Lung (tissue), 12 donors: ENCODE data around the gene SNTB2. TPM values are rescaled to one million over a fixed set of nuclear protein-coding genes. Genes with fewer than 3 reads are reported as not detected.

Experiments
- ATAC-seq: fragments of 200-7000 bp; cut with Tn5 transposase; one replicate; pipeline ENCODE4 v1.9.1; 2020; ENCODE audit warnings: moderate number of reproducible peaks; ENCODE audit not compliant: insufficient read depth, low FRiP score
- DNase-seq, 3 donors: peaks; one replicate each; pipeline ENCODE4 v3.0.0-alpha.2; 2013 to 2017
- H3K27ac ChIP-seq, 2 donors: one replicate each; pipeline ENCODE4 v1.5.1; 2013; ENCODE audit warnings: mild to moderate bottlenecking in 2 of 2, moderate library complexity in 2 of 2, control low read depth in 1 of 2, inconsistent platforms in 1 of 2, low read depth in 1 of 2, low read length in 1 of 2
- H3K27me3 ChIP-seq, 3 donors: one replicate each; pipeline ENCODE4 v1.5.1; 2013; ENCODE audit warnings: low read length in 2 of 3; ENCODE audit not compliant: control insufficient read depth in 3 of 3, insufficient read depth in 3 of 3
- H3K36me3 ChIP-seq, 4 donors: one replicate each; pipeline ENCODE4 v1.5.1; 2013; ENCODE audit warnings: low read length in 4 of 4, mild to moderate bottlenecking in 1 of 4, moderate library complexity in 1 of 4; ENCODE audit not compliant: control insufficient read depth in 4 of 4, insufficient read depth in 4 of 4
- H3K4me1 ChIP-seq, 5 donors: one replicate each; pipeline ENCODE4 v1.5.1; 2013; ENCODE audit warnings: low read length in 5 of 5, mild to moderate bottlenecking in 2 of 5, moderate library complexity in 1 of 5; ENCODE audit not compliant: control insufficient read depth in 5 of 5, insufficient read depth in 5 of 5
- H3K4me3 ChIP-seq: one replicate; pipeline ENCODE4 v1.5.1; 2013; ENCODE audit warnings: mild to moderate bottlenecking, control low read depth, moderate library complexity
- H3K9ac ChIP-seq, 2 donors: one replicate each; pipeline ENCODE4 v1.5.1; 2013; ENCODE audit warnings: low read length in 2 of 2, control low read depth in 1 of 2; ENCODE audit not compliant: insufficient read depth in 1 of 2
- H3K9me3 ChIP-seq, 4 donors: one replicate each; pipeline ENCODE4 v1.5.1; 2013; ENCODE audit warnings: low read length in 3 of 4, mild to moderate bottlenecking in 1 of 4, moderate library complexity in 1 of 4; ENCODE audit not compliant: control insufficient read depth in 4 of 4, insufficient read depth in 3 of 4
- WGBS, 2 donors: extraction: QIAGEN DNeasy Blood & Tissue Kit; methylation state at CpG; one replicate each; pipeline ENCODE4 v1.1.7; 2013; 5-methylcytosine and 5-hydroxymethylcytosine counted together
- polyA plus RNA-seq, 2 donors: library from polyadenylated mRNA; stranded (reverse); fragments of 200-250 nt; gene quantifications; one replicate each; pipeline ENCODE4 v1.2.1, GENCODE V29; 2013
- total RNA-seq, 2 donors: library from RNA; depleted of rRNA in 1 of 2; stranded (reverse); fragments of >200 nt in 1 of 2; gene quantifications; one replicate each; pipeline ENCODE4 v1.2.1, GENCODE V29; 2014 to 2021
- TF ChIP-seq, protein P1 (sequence below): IDR thresholded peaks from 2 replicates; pipeline ENCODE4 v1.5.1; 2012; ENCODE audit warnings: mild to moderate bottlenecking; ENCODE audit errors: control extremely low read depth, extremely low read depth
- donor health status: control.
- donor health status: control.
- donor health status: Bipolar disorder and iron deficiency.
- donor health status: healthy.
- donor health status: DM: yes; HTN: yes; CAD: no.

The SNTB2 gene
- total and polyA plus RNA-seq, 4 donors: 4.5 to 42.8 (median 19.1) TPM

DNA sequence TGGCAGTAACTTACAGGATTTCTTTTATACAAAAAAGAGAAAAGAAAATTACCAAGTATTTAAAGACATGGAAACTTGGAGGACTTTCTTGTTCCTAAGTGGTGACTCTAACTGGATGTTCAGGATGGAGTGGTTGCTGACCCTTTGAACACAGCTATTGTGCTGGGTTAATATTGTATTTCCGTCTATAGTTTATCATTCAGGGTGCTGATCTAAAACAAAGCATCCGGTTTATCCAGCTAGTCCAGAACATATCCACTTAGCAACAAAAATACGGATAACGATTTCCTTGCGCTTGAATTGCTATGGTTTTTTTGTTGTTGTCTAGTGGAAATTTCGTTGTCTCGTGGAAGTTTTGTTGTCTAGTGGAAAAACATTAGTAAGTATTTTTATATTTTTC lies 38.2 kb downstream of the SNTB2 start:
- WGBS, 2 donors: 66 to 78% methylated on average over 7 of the region's 7 CpGs
- Histone ChIP-seq H3K9me3 (no peaks in the 10 kb centered on the region), H3K4me3 (no peak overlapping the region), H3K4me1 (peaks cover 0 to 10% (median 2%) of the 10 kb centered on the region in 5 donors), H3K27ac (no peak overlapping the region), H3K27me3 (no peaks in the 10 kb centered on the region), H3K9ac (no peak overlapping the region), H3K36me3 (no peaks in the 10 kb centered on the region)
- DNase-seq: peak in 2 of 3 donors; percentile 48 to 60
- TF ChIP-seq, protein P1, sequence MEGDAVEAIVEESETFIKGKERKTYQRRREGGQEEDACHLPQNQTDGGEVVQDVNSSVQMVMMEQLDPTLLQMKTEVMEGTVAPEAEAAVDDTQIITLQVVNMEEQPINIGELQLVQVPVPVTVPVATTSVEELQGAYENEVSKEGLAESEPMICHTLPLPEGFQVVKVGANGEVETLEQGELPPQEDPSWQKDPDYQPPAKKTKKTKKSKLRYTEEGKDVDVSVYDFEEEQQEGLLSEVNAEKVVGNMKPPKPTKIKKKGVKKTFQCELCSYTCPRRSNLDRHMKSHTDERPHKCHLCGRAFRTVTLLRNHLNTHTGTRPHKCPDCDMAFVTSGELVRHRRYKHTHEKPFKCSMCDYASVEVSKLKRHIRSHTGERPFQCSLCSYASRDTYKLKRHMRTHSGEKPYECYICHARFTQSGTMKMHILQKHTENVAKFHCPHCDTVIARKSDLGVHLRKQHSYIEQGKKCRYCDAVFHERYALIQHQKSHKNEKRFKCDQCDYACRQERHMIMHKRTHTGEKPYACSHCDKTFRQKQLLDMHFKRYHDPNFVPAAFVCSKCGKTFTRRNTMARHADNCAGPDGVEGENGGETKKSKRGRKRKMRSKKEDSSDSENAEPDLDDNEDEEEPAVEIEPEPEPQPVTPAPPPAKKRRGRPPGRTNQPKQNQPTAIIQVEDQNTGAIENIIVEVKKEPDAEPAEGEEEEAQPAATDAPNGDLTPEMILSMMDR: no peak
- ATAC-seq: no peak

DNA sequence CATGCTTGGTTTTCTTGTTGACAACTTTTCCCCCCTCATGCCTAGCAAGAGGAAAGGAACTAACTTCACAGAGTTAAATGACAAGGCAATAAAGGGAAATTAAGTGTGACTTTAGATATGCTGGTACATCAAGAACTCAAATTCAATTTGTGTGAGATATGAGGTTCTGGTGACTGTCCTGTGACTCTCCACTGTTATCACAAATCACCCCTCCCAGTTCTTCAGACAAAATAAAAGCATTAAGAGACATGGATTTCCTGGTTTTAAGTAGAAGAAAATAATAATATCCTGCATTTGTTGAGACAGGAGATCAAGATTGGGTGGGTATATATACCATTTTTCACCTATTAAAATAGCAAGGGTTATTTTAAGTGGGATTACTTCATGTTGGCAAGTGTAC lies 46.2 kb downstream of the SNTB2 start:
- H3K9ac ChIP-seq: no peak overlapping the region
- no peaks in the 10 kb centered on the region for H3K9me3 ChIP-seq
- DNase-seq: no peak
- no peak for ATAC-seq
- H3K27ac ChIP-seq: no peak overlapping the region
- no peak overlapping the region for H3K4me3 ChIP-seq
- no peaks in the 10 kb centered on the region for H3K27me3 ChIP-seq
- H3K4me1 ChIP-seq: peaks cover 0 to 12% (median 2%) of the 10 kb centered on the region in 5 donors
- TF ChIP-seq, protein P1: no peak
- H3K36me3 ChIP-seq: no peaks in the 10 kb centered on the region

DNA sequence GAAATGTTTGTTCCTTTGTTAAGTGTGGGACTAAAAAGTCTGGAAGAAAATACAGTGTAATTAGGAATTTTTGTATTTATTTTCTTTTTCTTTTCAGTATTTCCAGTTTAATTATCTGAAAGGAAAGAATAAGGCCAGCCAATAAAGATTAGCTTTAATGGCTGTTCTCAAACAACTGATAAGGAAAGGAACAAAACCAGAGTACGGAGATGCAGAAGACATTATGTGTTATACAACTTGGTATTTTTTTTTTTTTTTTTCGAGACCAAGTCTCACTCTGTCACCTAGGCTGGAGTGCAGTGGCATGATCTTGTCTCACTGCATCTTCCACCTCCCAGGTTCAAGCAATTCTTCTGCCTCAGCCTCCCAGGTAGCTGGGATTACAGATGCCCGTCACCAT lies 47.5 kb downstream of the SNTB2 start:
- WGBS, 2 donors: 86 to 90% methylated on average over 3 of the region's 3 CpGs
- Histone ChIP-seq H3K27me3 (no peaks in the 10 kb centered on the region), H3K4me3 (no peak overlapping the region), H3K4me1 (peaks cover 0 to 16% (median 5%) of the 10 kb centered on the region in 5 donors), H3K9me3 (no peaks in the 10 kb centered on the region), H3K9ac (no peak overlapping the region), H3K36me3 (no peaks in the 10 kb centered on the region), H3K27ac (no peak overlapping the region)
- ATAC-seq (no peak), DNase-seq (peak in 1 of 3 donors; percentile 20)
- TF ChIP-seq, protein P1: no peak

DNA sequence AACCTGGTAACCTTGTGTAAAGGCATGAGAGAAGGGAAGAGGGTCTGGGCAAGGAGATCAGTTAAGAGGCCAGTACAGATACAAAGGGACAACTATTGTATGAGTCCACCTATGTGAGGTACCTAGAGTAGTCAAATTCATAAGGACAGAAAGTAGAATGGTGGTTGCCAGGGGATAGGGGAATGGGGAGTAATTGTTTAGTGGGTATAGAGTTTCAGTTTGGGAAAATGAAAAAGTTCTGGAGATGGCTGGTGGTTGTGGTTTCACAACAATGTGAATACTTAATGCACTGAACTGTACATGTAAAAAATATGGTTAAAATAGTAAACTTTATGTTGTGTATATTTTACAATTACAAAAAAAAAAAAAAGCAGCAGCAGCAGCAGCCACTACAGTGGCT lies 49.4 kb downstream of the SNTB2 start:
- Histone ChIP-seq H3K9me3 (no peaks in the 10 kb centered on the region), H3K4me1 (peaks cover 0 to 16% (median 5%) of the 10 kb centered on the region in 5 donors), H3K27me3 (no peaks in the 10 kb centered on the region), H3K36me3 (no peaks in the 10 kb centered on the region), H3K4me3 (no peak overlapping the region), H3K27ac (no peak overlapping the region), H3K9ac (no peak overlapping the region)
- DNase-seq (no peak), ATAC-seq (no peak)
- TF ChIP-seq, protein P1: no peak
